ENCODE results near the gene MIER2.
A peak's percentile ranks its signal among the peaks of the same experiment; 100 is the strongest.

The MIER2 gene

GRCh38 chr19:339262-339887, 5.2 kb downstream of the MIER2 start:
- Mint-ChIP-seq H3K4me3 (no peak overlapping the region), H3K27me3 (ENCODE audit: low read depth, poor library complexity) (peaks cover 8% of the 10 kb centered on the region), H3K27ac (no peak overlapping the region), H3K9me3 (peaks cover 34% of the 10 kb centered on the region), H3K36me3 (ENCODE audit: low read depth) (peaks cover 80% of the 10 kb centered on the region), H3K4me1 (peaks cover 41% of the 10 kb centered on the region)
- no peak for DNase-seq
- TF ChIP-seq, protein P1, sequence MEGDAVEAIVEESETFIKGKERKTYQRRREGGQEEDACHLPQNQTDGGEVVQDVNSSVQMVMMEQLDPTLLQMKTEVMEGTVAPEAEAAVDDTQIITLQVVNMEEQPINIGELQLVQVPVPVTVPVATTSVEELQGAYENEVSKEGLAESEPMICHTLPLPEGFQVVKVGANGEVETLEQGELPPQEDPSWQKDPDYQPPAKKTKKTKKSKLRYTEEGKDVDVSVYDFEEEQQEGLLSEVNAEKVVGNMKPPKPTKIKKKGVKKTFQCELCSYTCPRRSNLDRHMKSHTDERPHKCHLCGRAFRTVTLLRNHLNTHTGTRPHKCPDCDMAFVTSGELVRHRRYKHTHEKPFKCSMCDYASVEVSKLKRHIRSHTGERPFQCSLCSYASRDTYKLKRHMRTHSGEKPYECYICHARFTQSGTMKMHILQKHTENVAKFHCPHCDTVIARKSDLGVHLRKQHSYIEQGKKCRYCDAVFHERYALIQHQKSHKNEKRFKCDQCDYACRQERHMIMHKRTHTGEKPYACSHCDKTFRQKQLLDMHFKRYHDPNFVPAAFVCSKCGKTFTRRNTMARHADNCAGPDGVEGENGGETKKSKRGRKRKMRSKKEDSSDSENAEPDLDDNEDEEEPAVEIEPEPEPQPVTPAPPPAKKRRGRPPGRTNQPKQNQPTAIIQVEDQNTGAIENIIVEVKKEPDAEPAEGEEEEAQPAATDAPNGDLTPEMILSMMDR (IDR thresholded peaks at IDR 0.05) = no peak

DNA sequence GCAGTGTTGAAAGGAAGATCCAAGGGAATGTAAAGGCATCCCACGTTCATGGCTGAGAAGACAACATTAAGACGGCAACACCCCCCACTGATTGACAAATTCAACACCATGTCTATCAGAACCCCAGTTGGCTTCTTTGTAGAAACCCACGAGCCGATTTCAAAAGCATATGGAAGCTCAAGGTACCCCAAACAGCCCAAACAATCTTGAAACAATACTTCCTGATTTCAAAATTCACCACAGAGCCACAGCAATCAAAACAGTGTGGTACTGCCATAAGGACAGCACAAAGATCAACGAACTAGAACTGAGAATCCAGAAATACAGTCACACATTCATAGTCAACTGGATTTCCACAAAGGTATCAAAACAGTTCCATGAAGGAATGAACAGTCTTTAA, 6.2 kb downstream of the MIER2 start:
- no peak overlapping the region for H3K4me3 Mint-ChIP-seq
- peaks cover 82% of the 10 kb centered on the region for H3K36me3 Mint-ChIP-seq (ENCODE audit: low read depth)
- TF ChIP-seq, protein P1 (IDR thresholded peaks at IDR 0.05) = no peak
- H3K9me3 Mint-ChIP-seq = peaks cover 34% of the 10 kb centered on the region
- H3K27ac Mint-ChIP-seq = no peak overlapping the region
- H3K4me1 Mint-ChIP-seq = peaks cover 35% of the 10 kb centered on the region
- DNase-seq = no peak
- peaks cover 8% of the 10 kb centered on the region for H3K27me3 Mint-ChIP-seq (ENCODE audit: low read depth, poor library complexity)

DNA sequence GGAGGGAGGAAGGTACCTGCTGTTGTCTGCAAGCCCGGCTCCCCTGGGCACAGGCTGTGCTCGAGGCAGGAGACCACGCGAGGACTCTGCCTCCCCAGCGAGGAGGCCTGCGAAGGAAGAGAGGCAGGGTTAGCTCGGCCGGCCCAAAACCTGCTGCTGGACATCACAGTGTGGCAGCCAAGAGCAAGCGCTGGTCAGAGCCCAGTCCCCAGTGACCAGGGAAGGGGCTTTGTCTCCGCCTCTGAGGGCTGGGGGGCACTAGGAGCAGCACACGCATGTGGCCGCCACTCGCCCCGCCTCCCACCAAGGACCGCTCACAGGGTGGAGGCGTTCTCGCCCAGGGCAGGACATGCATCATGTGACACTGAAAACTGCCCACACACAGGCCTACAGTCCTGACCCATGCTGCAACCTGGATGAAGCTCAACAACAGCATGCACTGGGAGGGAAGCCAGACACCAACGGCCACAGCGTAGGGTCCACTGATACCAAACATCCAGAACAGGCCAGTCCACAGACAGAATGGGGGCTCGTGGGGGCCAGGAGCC, 8.5 kb downstream of the MIER2 start:
- no peak for DNase-seq
- Mint-ChIP-seq H3K9me3 (peaks cover 41% of the 10 kb centered on the region), H3K36me3 (ENCODE audit: low read depth) (peaks cover 64% of the 10 kb centered on the region)

GRCh38 chr19:335486-336066, 9.0 kb downstream of the MIER2 start:
- no peak for DNase-seq
- peaks cover 46% of the 10 kb centered on the region for H3K9me3 Mint-ChIP-seq
- H3K27me3 Mint-ChIP-seq (ENCODE audit: low read depth, poor library complexity) = peaks cover 2% of the 10 kb centered on the region
- H3K27ac Mint-ChIP-seq = no peak overlapping the region
- no peak overlapping the region for H3K4me3 Mint-ChIP-seq
- peaks cover 9% of the 10 kb centered on the region for H3K4me1 Mint-ChIP-seq
- TF ChIP-seq, protein P1 (IDR thresholded peaks at IDR 0.05) = no peak
- H3K36me3 Mint-ChIP-seq (ENCODE audit: low read depth) = peaks cover 59% of the 10 kb centered on the region

More for the DNA sequence above, 8.5 kb downstream of the MIER2 start:
- peaks cover 12% of the 10 kb centered on the region for H3K4me1 Mint-ChIP-seq
- peak overlapping the region; percentile 26 for H3K27ac Mint-ChIP-seq
- H3K27me3 Mint-ChIP-seq (ENCODE audit: low read depth, poor library complexity) = no peaks in the 10 kb centered on the region
- H3K4me3 Mint-ChIP-seq = no peak overlapping the region
- TF ChIP-seq, protein P1 (IDR thresholded peaks at IDR 0.05) = no peak

- Mint-ChIP-seq H3K27ac (no peak overlapping the region), H3K9me3 (peaks cover 46% of the 10 kb centered on the region), H3K4me1 (peaks cover 5% of the 10 kb centered on the region), H3K36me3 (ENCODE audit: low read depth) (peaks cover 54% of the 10 kb centered on the region), H3K4me3 (no peak overlapping the region), H3K27me3 (ENCODE audit: low read depth, poor library complexity) (peaks cover 3% of the 10 kb centered on the region)
- TF ChIP-seq, protein P1 (IDR thresholded peaks at IDR 0.05) = no peak
- DNase-seq = no peak
Measured at GRCh38 chr19:335072-335471, 9.5 kb downstream of the MIER2 start.

All from nephron progenitor cell (in vitro differentiated cells).